22Rv1 (cell line): ENCODE data around the gene KISS1R.

Experiments
- CTCF ChIP-seq: fragments of 450-650 bp; IDR thresholded peaks from 2 replicates; pipeline ENCODE4 v1.5.1; 2017; ENCODE audit warnings: mild to moderate bottlenecking
- ZFX ChIP-seq: fragments of 450-650 bp; IDR thresholded peaks from 2 replicates; pipeline ENCODE4 v1.6.1; 2017; ENCODE audit warnings: antibody characterized with exemption, borderline replicate concordance

GRCh38 chr19:927351-927779 is 10.2 kb downstream of the KISS1R start:
- TF ChIP-seq CTCF (no peak), ZFX (no peak)
